NCI-H1105 (cell line): ENCODE data around the gene TEX26.

Experiments used
- DNase-seq: peaks from one replicate; lab custom pipeline; 2025; lab: John Stamatoyannopoulos, UW

The TEX26 gene

DNA sequence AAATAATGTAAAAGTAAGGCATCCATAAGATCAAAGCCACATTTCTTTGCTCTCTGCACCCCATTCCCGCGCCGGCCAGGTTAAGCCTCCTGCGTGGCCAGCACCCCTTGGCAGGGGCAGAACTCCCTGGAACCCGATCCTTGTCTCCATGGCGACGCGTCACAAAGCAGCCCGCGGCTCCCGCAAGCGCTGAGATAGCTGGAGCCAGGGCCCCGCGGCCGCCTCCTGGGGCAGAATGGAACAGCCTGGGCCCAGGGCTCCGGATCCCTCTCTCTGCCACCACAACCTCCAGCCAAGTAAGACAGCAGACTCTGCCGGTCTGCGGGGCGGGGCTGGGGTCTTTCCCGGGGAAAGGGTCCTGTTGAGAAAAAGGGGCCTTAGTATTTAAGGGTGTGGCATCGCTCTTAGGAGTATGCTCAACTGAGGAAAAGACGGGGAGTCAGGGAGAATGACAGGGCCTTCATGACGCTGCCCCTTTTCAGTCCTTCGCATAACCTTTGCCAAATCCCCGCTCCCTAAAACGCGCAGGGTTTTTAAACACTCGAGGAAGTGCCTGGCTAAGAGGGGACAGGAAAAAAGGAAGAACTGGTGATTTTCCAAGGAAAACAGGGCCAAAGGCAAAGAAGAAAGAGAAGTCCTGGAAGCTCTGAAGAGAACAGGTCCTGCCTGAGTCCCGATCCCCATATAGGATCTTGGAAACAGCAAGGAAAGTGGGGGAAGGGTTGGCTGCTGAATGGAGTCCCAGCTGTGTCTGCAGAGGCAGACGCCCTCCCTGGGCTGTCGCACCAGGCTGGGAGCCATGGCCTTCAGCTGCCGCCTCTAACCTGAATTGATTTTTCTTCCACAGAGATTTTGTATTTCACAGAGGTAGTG lies at the start of gene TEX26:
TEX26 (plus strand) TSS at position 176 of the 873 bp plus-strand sequence; CDS start at position 236, 60 bp downstream.
- no peak for DNase-seq

DNA sequence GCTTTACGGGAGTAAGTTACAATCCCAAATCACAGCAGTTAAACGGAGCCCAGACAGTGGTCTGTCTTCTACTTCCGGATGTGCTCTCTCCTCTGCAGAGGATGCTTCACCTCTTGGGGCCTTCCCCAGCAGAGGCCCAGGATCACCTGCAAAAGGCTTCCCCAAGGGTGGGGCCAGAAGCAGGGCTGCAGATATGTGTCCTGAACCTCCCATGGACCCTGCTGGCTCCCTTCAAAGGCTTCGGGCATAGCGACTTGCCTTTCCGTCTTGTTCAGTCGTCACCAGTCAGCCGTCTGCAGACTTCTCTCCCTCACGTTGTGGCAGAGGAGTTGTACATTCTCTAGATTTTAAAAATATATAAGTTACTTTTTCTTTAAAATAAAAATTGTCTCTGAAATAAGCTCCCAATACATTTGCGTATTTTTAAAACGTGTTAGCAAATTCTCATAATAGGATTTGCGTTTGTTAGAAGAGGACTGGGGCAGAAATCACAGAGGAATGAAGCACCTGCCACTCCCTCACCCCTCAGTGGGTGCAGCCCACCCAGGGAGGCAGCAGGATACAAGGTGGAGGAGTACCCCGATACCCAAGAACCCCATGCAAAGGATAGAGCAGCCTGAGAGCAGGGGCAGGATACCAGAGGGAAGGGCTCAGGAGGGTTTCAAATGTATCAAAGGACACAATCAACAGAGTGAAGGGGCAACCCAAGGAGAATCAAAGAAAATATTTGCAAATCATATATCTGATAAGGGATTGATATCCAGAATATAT lies 49.3 kb upstream of the TEX26 start:
- DNase-seq: no peak

DNA sequence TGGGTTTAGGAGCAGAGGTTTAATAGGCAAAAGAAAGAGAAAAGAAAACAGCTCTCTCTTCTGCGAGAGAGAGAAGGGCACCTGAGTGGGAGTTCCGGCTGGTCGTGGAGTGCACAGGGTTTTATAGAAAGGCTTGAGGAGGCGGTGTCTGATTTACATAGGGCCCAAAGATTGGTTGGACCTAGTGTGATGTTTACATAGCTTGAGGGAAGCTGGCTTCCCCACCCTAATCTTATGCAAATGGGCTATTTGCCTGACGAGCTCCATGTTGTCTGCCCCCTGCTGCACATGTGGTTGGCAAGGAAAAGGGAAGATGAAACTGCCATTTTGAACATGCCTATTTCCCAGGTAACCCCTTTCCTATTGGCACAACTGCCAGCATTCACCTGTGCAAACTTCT lies 47.9 kb upstream of the TEX26 start:
- no peak for DNase-seq

DNA sequence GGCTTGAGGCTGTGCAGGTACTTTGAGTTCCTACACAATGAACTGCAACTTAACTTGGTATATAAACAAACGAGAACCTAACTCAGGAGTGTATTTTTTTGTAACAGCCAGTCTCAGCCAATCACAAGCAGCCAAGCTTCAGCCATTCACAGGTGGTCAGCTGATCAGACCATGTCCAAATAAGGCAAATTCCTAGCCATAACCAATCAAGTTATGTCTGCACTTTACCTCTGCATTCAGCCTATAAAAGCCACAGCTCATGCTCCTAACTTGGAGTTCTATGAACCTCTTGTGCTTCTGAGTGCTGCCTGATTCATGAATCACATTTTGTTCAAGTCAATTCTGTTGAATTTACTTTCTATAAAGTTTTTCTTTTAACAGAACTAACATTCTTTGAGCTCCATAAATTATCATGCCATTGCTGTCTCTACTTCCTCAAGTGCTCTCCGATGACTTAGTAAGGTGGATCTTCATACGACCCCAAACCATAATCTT lies 43.2 kb upstream of the TEX26 start:
- DNase-seq: no peak

DNA sequence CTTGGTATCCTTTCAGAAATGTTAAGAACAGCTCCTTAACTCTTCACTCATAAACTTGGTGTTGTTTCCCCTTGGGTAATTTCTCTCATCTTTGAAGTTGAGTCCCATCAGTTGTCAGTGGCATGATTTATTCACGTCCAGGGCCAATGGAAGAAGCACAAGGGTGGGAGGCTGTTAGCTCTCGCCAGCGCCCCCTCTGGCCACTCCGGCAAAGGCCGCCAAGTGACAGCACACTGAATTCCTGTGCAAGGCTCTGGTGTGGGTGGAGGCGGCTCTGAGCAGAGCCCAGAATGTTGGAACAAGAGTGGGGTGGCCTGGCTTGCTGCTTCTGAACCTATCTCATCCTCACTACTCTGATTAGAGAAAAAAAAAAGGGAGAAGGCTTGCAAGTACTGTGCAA lies 39.5 kb upstream of the TEX26 start:
- no peak for DNase-seq

DNA sequence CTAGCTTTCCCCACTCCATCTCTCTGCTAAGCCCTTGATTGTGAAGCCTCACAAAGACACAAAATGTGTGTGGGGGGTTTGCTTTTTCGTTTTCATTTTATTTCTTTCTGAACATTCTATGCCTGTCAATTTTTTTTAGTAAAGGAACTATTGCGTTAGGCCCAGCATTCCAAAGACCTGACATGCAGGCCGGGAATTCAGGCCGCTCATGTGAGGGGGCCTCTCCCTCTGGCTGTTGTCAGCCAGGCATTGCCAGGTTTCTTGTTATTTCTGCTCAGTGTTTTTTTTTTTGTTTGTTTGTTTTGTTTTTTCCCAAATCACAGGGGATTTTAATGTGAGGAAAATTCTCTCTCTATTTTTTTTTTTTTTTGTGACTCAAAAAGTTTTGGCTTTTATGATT lies 36.7 kb upstream of the TEX26 start:
- no peak for DNase-seq

- no peak for DNase-seq
These were observed 34.4 kb upstream of the TEX26 start for GRCh38 chr13:30898070-30898469.

DNA sequence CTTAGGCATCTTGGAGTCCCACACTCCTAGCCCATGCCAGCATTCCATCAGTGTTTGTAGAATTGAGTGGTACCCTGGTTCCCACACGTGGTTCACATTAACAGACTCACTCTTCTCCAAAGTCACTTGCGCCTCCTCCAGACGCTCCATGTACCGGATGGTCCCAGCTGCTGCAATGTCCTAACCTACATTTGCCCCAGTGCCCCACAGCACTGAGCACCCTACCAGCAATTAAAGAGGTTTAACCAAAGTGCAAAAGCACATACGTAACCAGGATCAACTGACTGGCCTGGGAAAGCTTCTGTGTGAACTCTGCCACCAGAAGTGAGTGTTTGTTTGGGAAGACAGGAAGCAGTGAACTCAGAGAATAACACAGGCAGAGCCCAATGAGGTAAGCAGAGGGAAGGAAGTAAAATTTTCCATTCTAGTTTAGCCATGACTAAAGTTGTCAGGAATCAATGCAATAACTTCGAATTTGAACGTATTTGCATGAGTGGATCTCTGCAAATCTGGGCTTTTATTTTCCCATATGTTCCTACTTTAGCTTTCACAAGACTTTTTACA lies 33.7 kb upstream of the TEX26 start:
- no peak for DNase-seq

GRCh38 chr13:30900436-30900835 lies 32.0 kb upstream of the TEX26 start:
- no peak for DNase-seq

DNA sequence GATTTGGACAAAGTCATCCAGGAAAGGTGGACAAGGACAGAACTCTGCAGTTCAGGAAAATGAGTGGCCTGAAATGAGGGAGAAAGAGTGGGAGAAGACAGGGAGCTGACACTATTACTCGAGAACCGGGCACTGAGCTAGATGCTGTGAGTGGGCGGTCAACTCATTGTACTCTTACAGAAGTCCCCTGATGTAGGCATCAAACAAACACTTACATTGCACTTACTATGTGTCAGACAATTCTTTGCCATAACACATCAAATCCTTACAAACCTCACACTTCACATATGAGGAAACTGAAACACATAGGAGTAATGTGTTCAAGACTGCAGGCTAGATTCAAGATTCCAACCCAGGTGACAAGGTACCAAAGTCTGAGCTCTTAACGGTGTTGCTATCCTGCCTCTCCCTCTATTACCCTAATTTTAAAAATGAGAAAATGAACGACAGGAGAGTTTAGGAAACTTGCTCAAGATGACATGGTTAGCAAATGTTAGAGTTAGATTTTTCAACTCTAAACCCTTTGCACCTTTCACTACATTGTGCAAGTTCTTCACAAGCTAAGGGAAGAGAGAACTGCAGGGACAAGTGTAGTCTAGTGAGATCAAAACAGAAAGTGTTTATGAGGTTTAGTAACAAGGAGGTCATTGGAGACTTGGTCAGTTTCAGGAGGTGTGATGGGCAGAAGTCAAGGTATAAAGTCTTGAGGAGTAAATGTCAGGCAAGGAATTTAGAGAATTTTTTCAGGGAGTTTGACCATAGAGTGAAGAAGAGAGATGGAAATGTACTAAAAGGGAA lies 31.3 kb upstream of the TEX26 start:
- DNase-seq: no peak

- DNase-seq: no peak
These were observed 28.4 kb upstream of the TEX26 start for GRCh38 chr13:30904043-30904442.

GRCh38 chr13:30905932-30906383 lies 26.5 kb upstream of the TEX26 start, which contains the start of gene MEDAG:
MEDAG (plus strand) TSS chr13:30906271; CDS start chr13:30906516, 245 bp downstream.
- no peak for DNase-seq

DNA sequence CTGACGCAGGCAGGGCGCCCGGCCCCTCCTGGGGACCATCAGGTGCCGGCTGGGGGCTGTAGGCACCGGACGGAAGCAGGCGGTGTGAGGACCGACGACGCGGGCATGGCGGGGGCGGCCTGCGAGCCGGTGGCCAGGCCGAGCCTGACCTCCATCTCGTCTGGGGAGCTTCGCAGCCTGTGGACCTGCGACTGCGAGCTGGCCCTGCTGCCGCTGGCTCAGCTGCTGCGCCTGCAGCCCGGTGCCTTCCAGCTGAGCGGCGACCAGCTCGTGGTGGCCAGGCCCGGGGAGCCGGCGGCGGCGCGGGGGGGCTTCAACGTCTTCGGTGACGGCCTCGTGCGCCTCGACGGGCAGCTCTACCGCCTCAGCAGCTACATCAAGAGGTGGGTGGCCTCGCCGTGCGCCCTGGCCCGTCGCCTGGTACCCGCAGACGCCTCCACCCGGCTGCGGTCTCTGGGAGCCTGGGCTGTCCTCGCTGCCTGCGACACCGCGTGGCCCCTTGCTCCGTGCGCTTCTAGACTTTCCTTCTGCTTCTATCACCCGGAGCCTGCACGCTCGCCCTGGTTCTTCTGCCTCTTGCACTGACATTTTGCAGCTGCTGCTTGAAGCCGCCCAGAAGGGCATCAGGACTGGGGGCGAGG lies 25.9 kb upstream of the TEX26 start:
- DNase-seq: no peak

DNA sequence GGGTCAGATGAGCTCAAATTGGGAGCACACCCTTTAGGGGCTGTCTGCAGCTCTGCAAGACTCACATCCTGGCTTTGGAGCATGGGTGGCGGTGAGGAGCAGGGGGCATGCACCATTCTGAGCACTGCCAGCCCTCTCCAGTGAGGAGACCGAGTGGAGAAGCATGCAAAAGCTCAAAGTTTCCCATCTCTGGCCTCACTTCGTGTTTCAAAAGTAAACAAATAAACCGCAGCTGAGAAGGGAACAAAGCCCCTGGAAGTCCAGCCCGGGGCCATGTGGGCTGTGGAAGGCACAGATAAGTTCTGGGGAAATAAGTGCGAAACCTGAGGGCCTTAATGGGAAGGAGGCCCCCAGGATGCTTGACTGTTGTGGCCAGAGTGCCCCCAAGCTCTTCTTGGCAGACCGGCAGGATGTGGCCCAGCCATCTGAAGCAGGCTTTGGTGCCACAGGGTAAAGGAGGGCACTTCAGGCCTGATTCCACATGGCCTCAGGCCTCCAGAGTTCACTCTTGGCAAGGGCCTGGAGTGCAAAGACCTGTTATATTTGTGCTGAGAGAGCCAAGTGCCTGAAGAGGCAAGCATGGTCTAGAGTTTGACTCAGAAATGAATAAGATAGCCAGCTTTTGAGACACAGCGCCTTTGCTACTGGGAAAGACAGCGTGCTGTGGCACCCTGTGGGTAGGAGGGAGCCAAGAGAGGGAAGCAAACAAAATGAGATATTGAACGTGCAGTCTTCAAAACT lies 25.2 kb upstream of the TEX26 start:
- no peak for DNase-seq

- no peak for DNase-seq
These were observed 24.0 kb upstream of the TEX26 start for GRCh38 chr13:30908416-30908980.

DNA sequence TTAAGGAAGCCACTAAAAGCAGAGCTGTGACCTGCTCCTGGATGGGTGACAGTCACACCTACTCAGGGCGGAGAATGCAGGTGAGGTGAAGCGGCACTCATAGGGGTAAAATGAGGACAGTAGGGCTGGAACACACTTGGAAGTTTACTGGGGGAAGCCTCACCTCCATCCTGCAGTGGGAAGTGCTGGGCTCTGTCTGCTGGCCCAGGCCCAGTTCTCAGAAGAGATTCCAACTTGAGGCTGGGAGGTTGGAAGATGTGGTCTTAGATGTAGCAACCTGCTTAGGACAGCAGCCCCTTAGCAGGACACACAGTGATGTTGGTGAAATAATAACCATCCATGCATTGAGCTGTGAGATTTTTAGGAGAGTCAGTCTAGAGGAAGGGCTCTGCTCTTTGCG lies 21.8 kb upstream of the TEX26 start:
- DNase-seq: no peak

- DNase-seq: no peak
These were observed 16.5 kb upstream of the TEX26 start for GRCh38 chr13:30915691-30916541.

- DNase-seq: no peak
These were observed 15.5 kb upstream of the TEX26 start for GRCh38 chr13:30916991-30917390.
